A673 (cell line): ENCODE results near the gene UFD1. TPM values are rescaled to one million over a fixed set of nuclear protein-coding genes. Genes with fewer than 3 reads are reported as not detected.

ENCODE experiments used
- BruUV-seq: library from RNA; stranded (reverse); fragments of 400-500 nt; replicated peaks from 2 replicates; lab custom pipeline; 2021; lab: Mats Ljungman, UMichigan
- CTCF ChIA-PET: fragments of 300-600 bp; sonication (Branson Sonifier 250); formaldehyde crosslinking; loops from one replicate; lab custom pipeline; 2022; ENCODE audit warnings: antibody characterized with exemption; lab: Charles Lee
- POLR2A ChIA-PET: fragments of 300-600 bp; sonication (Branson Sonifier 250); formaldehyde crosslinking; loops from one replicate; lab custom pipeline; 2022; ENCODE audit warnings: antibody characterized with exemption; ENCODE audit not compliant: low non-redundant PET; lab: Charles Lee
- DNase-seq: peaks from one replicate; pipeline ENCODE4 v3.0.0-alpha.2; 2015; ENCODE audit warnings: low spot score
- H3K27ac ChIP-seq: fragments of 200-600 bp; sonication (generic); 2 replicates; pipeline ENCODE4 v1.5.1; 2016; ENCODE audit warnings: mixed run types, low read depth, mild to moderate bottlenecking, mixed read lengths, antibody characterized with exemption, low read length; ENCODE audit not compliant: poor library complexity, severe bottlenecking
- H3K27me3 ChIP-seq: fragments of 200-600 bp; sonication (generic); replicated peaks from 2 replicates; pipeline ENCODE4 v1.6.1; 2017; ENCODE audit warnings: mixed run types, low read depth, mild to moderate bottlenecking, mixed read lengths, antibody characterized with exemption, low read length; ENCODE audit not compliant: insufficient read depth, poor library complexity
- H3K36me3 ChIP-seq: fragments of 200-600 bp; sonication (generic); 2 replicates; pipeline ENCODE4 v1.6.1; 2016; ENCODE audit warnings: mixed run types, mild to moderate bottlenecking, mixed read lengths, antibody characterized with exemption, low read length; ENCODE audit not compliant: insufficient read depth, poor library complexity, severe bottlenecking
- H3K4me1 ChIP-seq: fragments of 200-600 bp; sonication (generic); 2 replicates; pipeline ENCODE4 v1.6.1; 2017; ENCODE audit warnings: mixed run types, mild to moderate bottlenecking, mixed read lengths, antibody characterized with exemption, low read length; ENCODE audit not compliant: insufficient read depth, poor library complexity, severe bottlenecking
- H3K4me3 ChIP-seq: fragments of 200-600 bp; sonication (generic); 2 replicates; pipeline ENCODE4 v1.5.1; 2016; ENCODE audit warnings: low read depth, mixed run types, mild to moderate bottlenecking, mixed read lengths, low read length; ENCODE audit not compliant: poor library complexity, severe bottlenecking
- H3K9me3 ChIP-seq: fragments of 200-600 bp; sonication (generic); 2 replicates; pipeline ENCODE4 v1.6.1; 2016; ENCODE audit warnings: mixed run types, low read depth, mild to moderate bottlenecking, mixed read lengths, antibody characterized with exemption, low read length; ENCODE audit not compliant: poor library complexity, severe bottlenecking
- CTCF ChIP-seq: fragments of 300-800, 200-600 bp; sonication (generic); conservative IDR thresholded peaks from 2 replicates; pipeline ENCODE4 v1.5.1; 2017; ENCODE audit warnings: low read depth, mild to moderate bottlenecking, antibody characterized with exemption, low read length, moderate library complexity, mixed read lengths
- EZH2 ChIP-seq: fragments of 200-600 bp; sonication (generic); IDR thresholded peaks from 2 replicates; pipeline ENCODE4 v1.6.1; 2017; ENCODE audit warnings: borderline replicate concordance, low read depth, mild to moderate bottlenecking, mixed read lengths, antibody characterized with exemption, low read length; ENCODE audit not compliant: poor library complexity, severe bottlenecking
- intact Hi-C: fragments of 100-400 bp; cut with micrococcal nuclease; formaldehyde crosslinking; loops from one replicate; pipeline ENCODE4 v1.10.0; 2022; ENCODE audit not compliant: unreplicated experiment
- total RNA-seq: library from RNA; stranded (reverse); gene quantifications from 2 replicates; pipeline ENCODE4 v1.2.3, GENCODE V29; 2021

The UFD1 gene
- total RNA-seq, 1 experiment from 2014 or later = 195 TPM

DNA sequence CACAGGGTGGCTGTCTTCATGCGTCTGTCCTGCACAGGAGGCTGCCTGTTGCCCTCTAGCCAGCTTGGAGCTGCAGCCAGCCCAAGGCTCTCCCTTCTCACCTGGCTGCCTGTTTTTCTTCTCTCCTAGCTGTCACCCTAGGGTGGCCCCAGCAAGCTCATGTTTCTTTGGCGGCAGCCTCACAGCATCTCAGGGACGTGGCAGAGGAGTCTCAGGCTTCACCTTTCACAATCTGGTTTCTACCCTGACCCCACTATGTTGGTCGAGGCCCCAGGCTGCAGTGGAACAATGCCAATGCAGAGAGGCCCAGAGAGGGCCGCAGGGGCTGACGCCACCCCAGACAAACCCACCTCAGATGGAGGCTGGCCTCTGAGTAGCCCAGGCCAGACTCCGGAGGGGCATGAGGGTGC, 47.7 kb upstream of the UFD1 start:
- peaks cover 9% of the 10 kb centered on the region for H3K27me3 ChIP-seq
- CTCF ChIA-PET = interaction anchor here (0.5 kb wide), 1 partner anchor 450 kb away, joined by 8 read pairs; no protein-coding TSS in a partner anchor
- intact Hi-C loops = no loop called here
- no TSS peak for BruUV-seq
- H3K4me1 ChIP-seq = peaks cover 5% of the 10 kb centered on the region
- POLR2A ChIA-PET = no interaction called here
- H3K4me3 ChIP-seq = no peak overlapping the region
- H3K36me3 ChIP-seq = no peaks in the 10 kb centered on the region
- no peak for DNase-seq
- no peak overlapping the region for H3K27ac ChIP-seq
- TF ChIP-seq EZH2 = no peak
- no peak for TF ChIP-seq CTCF
- no peaks in the 10 kb centered on the region for H3K9me3 ChIP-seq

GRCh38 chr22:19526076-19526701, 47.2 kb upstream of the UFD1 start:
- no peak for DNase-seq
- Histone ChIP-seq H3K4me3 (no peak overlapping the region), H3K9me3 (no peaks in the 10 kb centered on the region), H3K4me1 (peaks cover 5% of the 10 kb centered on the region), H3K36me3 (no peaks in the 10 kb centered on the region), H3K27ac (no peak overlapping the region), H3K27me3 (peaks cover 9% of the 10 kb centered on the region)
- CTCF ChIA-PET = no interaction called here
- POLR2A ChIA-PET = no interaction called here
- intact Hi-C loops = no loop called here
- no TSS peak for BruUV-seq
- TF ChIP-seq EZH2 (no peak), CTCF (no peak)

DNA sequence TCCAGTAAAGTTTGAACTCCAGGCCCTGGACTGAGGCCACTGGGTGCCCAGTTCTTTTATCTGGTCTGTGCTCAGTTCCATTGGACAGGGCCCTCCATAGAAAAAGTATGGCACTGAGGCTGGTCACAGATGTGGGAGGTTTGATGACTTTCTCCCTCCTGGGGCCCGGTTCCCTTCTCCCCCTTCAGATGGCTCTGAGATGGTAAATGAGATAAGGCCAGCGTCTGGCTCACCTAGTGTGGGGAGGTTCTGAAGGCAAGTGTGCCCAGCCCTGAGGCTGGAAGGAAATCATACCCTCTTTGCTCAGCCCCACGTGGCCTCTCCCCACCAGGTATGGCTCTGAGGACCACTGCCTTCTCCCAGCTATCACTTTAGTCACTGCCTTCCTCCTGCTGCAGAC, 46.7 kb upstream of the UFD1 start:
- Histone ChIP-seq H3K27me3 (peaks cover 9% of the 10 kb centered on the region), H3K27ac (no peak overlapping the region), H3K4me1 (peaks cover 5% of the 10 kb centered on the region), H3K9me3 (no peaks in the 10 kb centered on the region), H3K4me3 (no peak overlapping the region), H3K36me3 (no peaks in the 10 kb centered on the region)
- no TSS peak for BruUV-seq
- DNase-seq = no peak
- POLR2A ChIA-PET = no interaction called here
- CTCF ChIA-PET = no interaction called here
- TF ChIP-seq CTCF (no peak), EZH2 (no peak)
- intact Hi-C loops = no loop called here
